Liver (tissue), 9 donors: ENCODE data around the gene GNAI3. TPM values are rescaled to one million over a fixed set of nuclear protein-coding genes. Genes with fewer than 3 reads are reported as not detected.

ENCODE experiments used
- DNase-seq: peaks from one replicate; pipeline ENCODE4 v3.0.0-alpha.2; 2017; ENCODE audit warnings: low spot score
- H3K27ac ChIP-seq, 2 donors: one replicate each; pipeline ENCODE4 v1.7.0; 2013; ENCODE audit warnings: inconsistent platforms in 2 of 2, low read length in 2 of 2, control low read depth in 1 of 2, low read depth in 1 of 2, mild to moderate bottlenecking in 1 of 2
- H3K27me3 ChIP-seq, 4 donors: one replicate each; pipeline versions ENCODE4 v1.6.1 to v1.7.0; 2013; ENCODE audit warnings: low read length in 3 of 4, inconsistent platforms in 1 of 4, mild to moderate bottlenecking in 1 of 4, moderate library complexity in 1 of 4; ENCODE audit not compliant: control insufficient read depth in 4 of 4, insufficient read depth in 4 of 4
- H3K36me3 ChIP-seq, 4 donors: one replicate each; pipeline versions ENCODE4 v1.6.1 to v1.7.0; 2013; ENCODE audit warnings: low read length in 3 of 4, mild to moderate bottlenecking in 3 of 4, low read depth in 1 of 4, moderate library complexity in 1 of 4; ENCODE audit not compliant: control insufficient read depth in 4 of 4, insufficient read depth in 3 of 4
- H3K4me1 ChIP-seq, 4 donors: one replicate each; pipeline versions ENCODE4 v1.6.1 to v1.7.0; 2013; ENCODE audit warnings: low read length in 3 of 4, mild to moderate bottlenecking in 3 of 4, moderate library complexity in 1 of 4; ENCODE audit not compliant: control insufficient read depth in 4 of 4, insufficient read depth in 4 of 4
- H3K4me3 ChIP-seq, 3 donors: one replicate each; pipeline versions ENCODE4 v1.6.1 to v1.7.0; 2013; ENCODE audit warnings: low read length in 3 of 3, control low read depth in 1 of 3, low read depth in 1 of 3, mild to moderate bottlenecking in 1 of 3
- H3K9ac ChIP-seq, 2 donors: one replicate each; pipeline ENCODE4 v1.7.0; 2013; ENCODE audit warnings: low read length in 2 of 2, mild to moderate bottlenecking in 2 of 2, moderate library complexity in 2 of 2, control low read depth in 1 of 2, low read depth in 1 of 2
- H3K9me3 ChIP-seq, 4 donors: one replicate each; pipeline versions ENCODE4 v1.6.1 to v1.7.0; 2013; ENCODE audit warnings: low read length in 3 of 4; ENCODE audit not compliant: control insufficient read depth in 4 of 4
- ATF3 ChIP-seq: IDR thresholded peaks from 2 replicates; pipeline ENCODE4 v1.6.1; 2016; ENCODE audit warnings: antibody characterized with exemption
- CTCF ChIP-seq: fragments of 150-350 bp; IDR thresholded peaks from 2 replicates; pipeline ENCODE4 v1.5.1; 2017; ENCODE audit warnings: improper control_type of control experiment, low read depth, low read length; ENCODE audit not compliant: missing input control
- EGR1 ChIP-seq, 2 donors: IDR thresholded peaks; 2 replicates each; pipeline ENCODE4 v1.6.1; 2016 to 2018; ENCODE audit warnings: antibody characterized with exemption in 2 of 2, low read depth in 2 of 2
- FOXA1 ChIP-seq: IDR thresholded peaks from 2 replicates; pipeline ENCODE4 v1.6.1; 2016; ENCODE audit warnings: antibody characterized with exemption
- FOXA2 ChIP-seq: IDR thresholded peaks from 2 replicates; pipeline ENCODE4 v1.6.1; 2016; ENCODE audit warnings: antibody characterized with exemption
- GABPA ChIP-seq, 2 donors: IDR thresholded peaks in 1 of 2; conservative IDR thresholded peaks in 1 of 2; 2 replicates each; pipeline ENCODE4 v1.6.1; 2016; ENCODE audit warnings: antibody characterized with exemption in 2 of 2, mild to moderate bottlenecking in 1 of 2, moderate library complexity in 1 of 2
- HNF4A ChIP-seq, 2 donors: conservative IDR thresholded peaks; 2 replicates each; pipeline ENCODE4 v1.6.1; 2016; ENCODE audit warnings: antibody characterized with exemption in 2 of 2, mild to moderate bottlenecking in 2 of 2
- HNF4G ChIP-seq: IDR thresholded peaks from 2 replicates; pipeline ENCODE4 v1.6.1; 2016; ENCODE audit warnings: antibody characterized with exemption
- JUND ChIP-seq, 2 donors: IDR thresholded peaks; 2 replicates each; pipeline ENCODE4 v1.6.1; 2016; ENCODE audit warnings: antibody characterized with exemption in 2 of 2
- MAX ChIP-seq: IDR thresholded peaks from 2 replicates; pipeline ENCODE4 v1.6.1; 2016; ENCODE audit warnings: antibody characterized with exemption
- NR2F2 ChIP-seq: IDR thresholded peaks from 2 replicates; pipeline ENCODE4 v1.6.1; 2016; ENCODE audit warnings: antibody characterized with exemption
- RAD21 ChIP-seq, 2 donors: IDR thresholded peaks; 2 replicates each; pipeline ENCODE4 v1.6.1; 2016; ENCODE audit warnings: antibody characterized with exemption in 2 of 2, mild to moderate bottlenecking in 2 of 2
- REST ChIP-seq: IDR thresholded peaks from 2 replicates; pipeline ENCODE4 v1.6.1; 2016; ENCODE audit warnings: antibody characterized with exemption, mild to moderate bottlenecking
- RXRA ChIP-seq, 2 donors: IDR thresholded peaks; 2 replicates each; pipeline ENCODE4 v1.6.1; 2017 to 2018; ENCODE audit warnings: antibody characterized with exemption in 2 of 2, mild to moderate bottlenecking in 1 of 2
- SP1 ChIP-seq: IDR thresholded peaks from 2 replicates; pipeline ENCODE4 v1.6.1; 2018; ENCODE audit warnings: antibody characterized with exemption, mild to moderate bottlenecking
- TAF1 ChIP-seq: conservative IDR thresholded peaks from 2 replicates; pipeline ENCODE4 v1.6.1; 2016; ENCODE audit warnings: antibody characterized with exemption, mild to moderate bottlenecking
- YY1 ChIP-seq: IDR thresholded peaks from 2 replicates; pipeline ENCODE4 v1.6.1; 2016; ENCODE audit warnings: antibody characterized with exemption, mild to moderate bottlenecking
- ZBTB33 ChIP-seq: IDR thresholded peaks from 2 replicates; pipeline ENCODE4 v1.6.1; 2016; ENCODE audit warnings: antibody characterized with exemption
- WGBS: extraction: QIAGEN DNeasy Blood & Tissue Kit; methylation state at CpG from one replicate; pipeline ENCODE4 v1.1.7; 2013; 5-methylcytosine and 5-hydroxymethylcytosine counted together
- polyA plus RNA-seq, 2 donors: library from polyadenylated mRNA; stranded (reverse) in 1 of 2; unstranded in 1 of 2; fragments of 200-250 nt in 1 of 2; fragments of >200 nt in 1 of 2; fragmentation: Nextera tagmentation in 1 of 2; extraction: Ambion mirVana in 1 of 2; gene quantifications; one replicate each; pipeline versions ENCODE4 v1.2.1 to v1.2.3, GENCODE V29; 2013 to 2015
- total RNA-seq, 2 donors: library from RNA; depleted of rRNA; stranded (reverse); fragments of >200 nt; gene quantifications; one replicate each; pipeline ENCODE4 v1.2.3, GENCODE V29; 2014
- donor health status: healthy.
- donor health status: healthy.
- donor health status: healthy.
- donor health status: healthy.
- donor health status: healthy.

GNAI3 gene
- total and polyA plus RNA-seq, 4 donors, result 1.9 to 6.5 (median 4.3) TPM

DNA sequence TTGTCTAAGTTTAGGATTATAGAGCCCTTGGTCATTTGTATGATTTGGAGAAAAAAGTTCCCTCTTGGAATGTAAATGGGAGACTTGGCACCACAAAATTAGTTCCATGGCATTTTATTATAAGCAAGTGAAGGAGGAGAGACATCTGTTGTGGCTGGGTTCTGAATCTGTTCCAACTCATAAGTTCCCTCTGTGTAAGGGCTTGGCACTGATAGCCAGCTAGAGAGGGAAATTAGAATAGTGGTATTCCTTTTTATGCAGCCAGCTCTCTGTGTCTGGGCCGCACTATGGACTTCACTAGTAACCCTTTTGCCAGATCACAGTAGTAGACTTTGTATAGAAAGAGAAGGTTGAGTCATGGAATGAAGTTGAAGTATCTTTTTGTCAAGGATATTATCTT, 31.1 kb downstream of the GNAI3 start:
- Histone ChIP-seq H3K9me3 (no peaks in the 10 kb centered on the region), H3K36me3 (peaks cover 1 to 28% (median 18%) of the 10 kb centered on the region in 4 donors), H3K9ac (no peak overlapping the region), H3K4me3 (no peak overlapping the region), H3K27me3 (no peaks in the 10 kb centered on the region), H3K27ac (no peak overlapping the region), H3K4me1 (peaks cover 0 to 2% (median 0%) of the 10 kb centered on the region in 4 donors)
- TF ChIP-seq HNF4A (conservative IDR thresholded peaks at IDR 0.05), result no peak
- no peak for TF ChIP-seq RXRA (IDR thresholded peaks at IDR 0.05)
- TF ChIP-seq FOXA1, result no peak
- no peak for TF ChIP-seq RAD21 (IDR thresholded peaks at IDR 0.05)
- no peak for TF ChIP-seq TAF1
- TF ChIP-seq REST, result no peak
- no peak for TF ChIP-seq SP1
- no peak for TF ChIP-seq YY1
- TF ChIP-seq HNF4G, result no peak
- no peak for TF ChIP-seq JUND (IDR thresholded peaks at IDR 0.05)
- no peak for TF ChIP-seq FOXA2
- no peak for TF ChIP-seq ATF3
- no peak for TF ChIP-seq EGR1 (IDR thresholded peaks at IDR 0.05; ENCODE audit: low read depth in 2 of 2)
- no peak for TF ChIP-seq NR2F2
- TF ChIP-seq GABPA (IDR thresholded peaks at IDR 0.05 in 1 of 2, conservative IDR thresholded peaks at IDR 0.05 in 1 of 2), result no peak
- TF ChIP-seq CTCF, result no peak
- no peak for TF ChIP-seq ZBTB33
- TF ChIP-seq MAX, result no peak
- no peak for DNase-seq
- WGBS, result 94% methylated on average over 1 of the region's 1 CpG
